GM23248 (cell line): ENCODE data around the gene IL20RA. TPM values are rescaled to one million over a fixed set of nuclear protein-coding genes. Genes with fewer than 3 reads are reported as not detected.

Experiments used
- DNase-seq: peaks from one replicate; pipeline ENCODE4 v3.0.0-alpha.2; 2015
- H2AFZ ChIP-seq: fragments of 200-600 bp; sonication (generic); 2 replicates; pipeline ENCODE4 v1.6.1; 2016; ENCODE audit warnings: antibody characterized with exemption
- H3F3A ChIP-seq: fragments of 200-600 bp; sonication (generic); 2 replicates; pipeline ENCODE4 v1.6.1; 2016; ENCODE audit warnings: mild to moderate bottlenecking, antibody characterized with exemption, mixed run types; ENCODE audit not compliant: insufficient read depth
- H3K27ac ChIP-seq: fragments of 200-600 bp; sonication (generic); 2 replicates; pipeline ENCODE4 v1.5.1; 2016; ENCODE audit warnings: mild to moderate bottlenecking
- H3K27me3 ChIP-seq: fragments of 200-600 bp; sonication (generic); replicated peaks from 2 replicates; pipeline ENCODE4 v1.6.1; 2016; ENCODE audit warnings: mild to moderate bottlenecking; ENCODE audit not compliant: insufficient read depth
- H3K36me3 ChIP-seq: fragments of 200-600 bp; sonication (generic); 2 replicates; pipeline ENCODE4 v1.6.1; 2016; ENCODE audit warnings: low read depth, mild to moderate bottlenecking
- H3K4me1 ChIP-seq: fragments of 200-600 bp; sonication (generic); 2 replicates; pipeline ENCODE4 v1.6.1; 2016; ENCODE audit warnings: mild to moderate bottlenecking; ENCODE audit not compliant: insufficient read depth
- H3K4me2 ChIP-seq: fragments of 200-600 bp; sonication (generic); one replicate; pipeline ENCODE4 v1.6.1; 2016; ENCODE audit warnings: mild to moderate bottlenecking; ENCODE audit not compliant: unreplicated experiment
- H3K4me3 ChIP-seq: fragments of 200-600 bp; sonication (generic); 2 replicates; pipeline ENCODE4 v1.5.1; 2016; ENCODE audit warnings: mild to moderate bottlenecking
- H3K79me2 ChIP-seq: fragments of 200-600 bp; sonication (generic); 2 replicates; pipeline ENCODE4 v1.6.1; 2016; ENCODE audit warnings: mild to moderate bottlenecking; ENCODE audit not compliant: insufficient read depth
- H3K9ac ChIP-seq: fragments of 200-600 bp; sonication (generic); 2 replicates; pipeline ENCODE4 v1.6.1; 2016; ENCODE audit warnings: mild to moderate bottlenecking
- H3K9me2 ChIP-seq: fragments of 200-600 bp; sonication (generic); 2 replicates; pipeline ENCODE4 v1.6.1; 2016; ENCODE audit warnings: mixed run types, mild to moderate bottlenecking, moderate library complexity; ENCODE audit not compliant: insufficient read depth
- H3K9me3 ChIP-seq: fragments of 200-600 bp; sonication (generic); one replicate; pipeline ENCODE4 v1.6.1; 2017; ENCODE audit warnings: low read depth
- H4K20me1 ChIP-seq: fragments of 200-600 bp; sonication (generic); 2 replicates; pipeline ENCODE4 v1.6.0; 2016; ENCODE audit not compliant: insufficient read depth
- EZH2 ChIP-seq: fragments of 200-600 bp; sonication (generic); IDR thresholded peaks from 2 replicates; pipeline ENCODE4 v1.6.1; 2018; ENCODE audit warnings: antibody characterized with exemption, mild to moderate bottlenecking; ENCODE audit not compliant: insufficient read depth, poor library complexity, severe bottlenecking
- EZH2phosphoT487 ChIP-seq: fragments of 200-600 bp; sonication (generic); IDR thresholded peaks from 2 replicates; pipeline ENCODE4 v1.6.1; 2018; ENCODE audit warnings: antibody characterized with exemption, moderate library complexity, mild to moderate bottlenecking, low read depth; ENCODE audit not compliant: insufficient read depth
- WGBS, 2 experiments: methylation state at CpG; one replicate each; pipeline ENCODE4 v1.1.6; 2015 to 2017; ENCODE audit warnings: low lambda C conversion rate in 2 of 2, low coverage in 1 of 2; ENCODE audit errors: missing lambda C conversion rate in 2 of 2; 5-methylcytosine and 5-hydroxymethylcytosine counted together
- in situ Hi-C: fragments of 300-500 bp; cut with MboI; formaldehyde crosslinking; loops from 2 replicates; pipeline ENCODE4 v1.15.0; 2020
- polyA plus RNA-seq: library from polyadenylated mRNA; unstranded; fragments of >200 nt; fragmentation: Nextera tagmentation; extraction: Ambion mirVana; gene quantifications from 2 replicates; pipeline ENCODE4 v1.2.1, GENCODE V29; 2016
- total RNA-seq: library from RNA; depleted of rRNA; stranded (reverse); fragments of >200 nt; shearing (Covaris generic); gene quantifications from 2 replicates; pipeline ENCODE4 v1.2.3, GENCODE V29; 2014; rRNA removed

Gene IL20RA, protein sequence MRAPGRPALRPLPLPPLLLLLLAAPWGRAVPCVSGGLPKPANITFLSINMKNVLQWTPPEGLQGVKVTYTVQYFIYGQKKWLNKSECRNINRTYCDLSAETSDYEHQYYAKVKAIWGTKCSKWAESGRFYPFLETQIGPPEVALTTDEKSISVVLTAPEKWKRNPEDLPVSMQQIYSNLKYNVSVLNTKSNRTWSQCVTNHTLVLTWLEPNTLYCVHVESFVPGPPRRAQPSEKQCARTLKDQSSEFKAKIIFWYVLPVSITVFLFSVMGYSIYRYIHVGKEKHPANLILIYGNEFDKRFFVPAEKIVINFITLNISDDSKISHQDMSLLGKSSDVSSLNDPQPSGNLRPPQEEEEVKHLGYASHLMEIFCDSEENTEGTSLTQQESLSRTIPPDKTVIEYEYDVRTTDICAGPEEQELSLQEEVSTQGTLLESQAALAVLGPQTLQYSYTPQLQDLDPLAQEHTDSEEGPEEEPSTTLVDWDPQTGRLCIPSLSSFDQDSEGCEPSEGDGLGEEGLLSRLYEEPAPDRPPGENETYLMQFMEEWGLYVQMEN
- total RNA-seq (0.13 TPM in 1 of 2 replicates, not detected in the other), polyA plus RNA-seq (not detected in 2 replicates)

DNA sequence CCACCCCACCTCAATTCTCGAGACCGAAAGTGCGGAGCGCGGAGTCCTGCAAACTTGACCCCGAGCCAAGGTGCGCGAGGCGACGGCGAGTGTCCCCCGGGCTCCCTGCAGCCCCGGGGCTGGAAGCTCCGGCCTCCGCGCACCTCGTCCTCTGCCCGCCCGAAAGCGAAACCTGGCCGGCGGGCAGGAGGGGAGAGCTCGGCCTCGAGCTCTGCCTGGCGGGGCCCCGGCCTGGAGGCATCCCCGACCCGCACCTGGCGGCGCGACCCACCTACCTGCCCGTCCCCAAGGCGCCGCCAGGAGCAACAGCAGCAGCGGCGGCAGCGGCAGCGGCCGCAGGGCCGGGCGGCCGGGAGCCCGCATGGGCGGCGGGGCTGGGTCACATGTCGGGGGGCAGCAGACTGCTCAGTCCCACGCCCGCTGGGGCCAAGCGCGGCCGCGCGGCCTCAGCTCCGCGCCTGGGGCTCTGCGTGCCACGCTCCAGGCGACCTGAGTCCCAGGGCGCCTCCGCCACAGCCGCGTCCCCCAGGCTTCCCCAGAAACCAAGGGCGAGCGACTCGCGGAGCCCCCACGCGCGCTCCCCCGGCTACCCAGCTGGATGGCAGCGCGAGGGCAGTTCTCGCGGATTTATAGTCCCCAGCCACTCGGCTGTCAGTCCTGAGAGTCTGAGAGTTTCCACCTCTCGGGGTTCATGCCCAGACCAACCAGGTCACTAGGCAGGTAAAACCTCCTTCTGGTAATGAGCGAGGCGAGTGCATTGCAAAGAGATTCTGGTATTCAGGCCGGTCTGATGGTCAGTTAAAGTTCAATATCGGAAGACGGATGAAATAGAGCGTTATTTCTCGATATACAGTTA lies at the start of gene IL20RA:
Gene IL20RA, minus strand, starts transcription at position 600 of the 856 bp plus-strand sequence. Its CDS starts 237 bp downstream, at position 363.
- Histone ChIP-seq H3K79me2 (no peaks in the 10 kb centered on the region), H3K4me1 (no peaks in the 10 kb centered on the region), H3F3A (no peaks in the 10 kb centered on the region), H3K9me2 (no peaks in the 10 kb centered on the region), H4K20me1 (no peaks in the 10 kb centered on the region), H3K4me2 (peak within 1 kb of the TSS; percentile 84), H3K9me3 (no peaks in the 10 kb centered on the region), H3K27me3 (peaks cover 13% of the 10 kb centered on the region; the same call in 1 of the 2 replicates), H3K4me3 (peak within 1 kb of the TSS; percentile 84), H2AFZ (peak within 1 kb of the TSS; percentile 89), H3K9ac (peak within 1 kb of the TSS; percentile 69), H3K27ac (no peak within 1 kb of the TSS), H3K36me3 (no peaks in the 10 kb centered on the region)
- WGBS, 2 experiments = 37 to 41% methylated on average over 58 to 61 of the region's 83 CpGs
- in situ Hi-C loops = no loop called here
- DNase-seq = peak; percentile 55
- TF ChIP-seq EZH2 (no peak), EZH2phosphoT487 (no peak)

DNA sequence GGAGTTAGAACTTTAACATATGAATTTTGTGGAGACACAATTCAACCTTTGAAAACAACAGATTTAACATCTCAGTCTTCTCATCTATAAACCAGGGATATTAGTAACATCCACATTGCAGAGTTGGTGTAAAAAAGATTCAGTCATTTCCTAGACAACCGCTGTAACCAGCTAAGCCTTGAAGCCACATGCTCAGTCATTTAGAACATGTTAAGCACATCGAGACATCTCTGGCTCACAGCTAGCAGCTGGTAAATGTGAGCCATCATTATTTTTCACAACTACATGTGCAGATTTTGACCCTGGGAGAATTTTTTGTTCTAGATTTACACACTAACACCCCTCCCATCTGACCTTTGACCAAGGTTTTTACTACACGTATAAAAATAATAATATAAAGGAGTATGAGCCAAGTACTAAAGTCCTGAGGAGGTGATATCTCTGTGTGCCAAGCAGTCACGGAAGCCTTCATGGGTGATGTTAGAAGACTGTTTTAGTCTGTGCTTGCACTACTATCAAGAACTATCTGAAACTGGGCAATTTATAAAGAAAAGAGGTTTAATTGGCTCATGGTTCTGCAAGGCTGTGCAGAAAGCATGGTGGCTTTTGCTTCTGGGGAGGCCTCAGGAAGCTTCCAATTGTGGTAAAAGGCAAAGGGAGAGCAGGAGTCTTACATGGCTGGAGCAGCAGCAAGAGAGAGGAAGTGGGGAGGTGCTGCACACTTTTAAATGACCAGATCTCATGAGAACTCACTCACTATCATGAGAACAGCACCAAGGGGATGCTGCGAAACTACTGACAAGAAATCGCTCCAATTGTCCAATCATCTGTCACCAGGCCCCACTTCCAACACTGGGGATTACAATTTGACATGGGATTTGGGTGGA lies 48.7 kb upstream of the IL20RA start:
- in situ Hi-C loops = loop anchor here (10.0 kb wide), 1 partner anchor 221 kb away; no protein-coding TSS in a partner anchor
- 70 to 71% methylated on average over 6 of the region's 6 CpGs for WGBS, 2 experiments
- TF ChIP-seq EZH2phosphoT487 (no peak), EZH2 (no peak)

DNA sequence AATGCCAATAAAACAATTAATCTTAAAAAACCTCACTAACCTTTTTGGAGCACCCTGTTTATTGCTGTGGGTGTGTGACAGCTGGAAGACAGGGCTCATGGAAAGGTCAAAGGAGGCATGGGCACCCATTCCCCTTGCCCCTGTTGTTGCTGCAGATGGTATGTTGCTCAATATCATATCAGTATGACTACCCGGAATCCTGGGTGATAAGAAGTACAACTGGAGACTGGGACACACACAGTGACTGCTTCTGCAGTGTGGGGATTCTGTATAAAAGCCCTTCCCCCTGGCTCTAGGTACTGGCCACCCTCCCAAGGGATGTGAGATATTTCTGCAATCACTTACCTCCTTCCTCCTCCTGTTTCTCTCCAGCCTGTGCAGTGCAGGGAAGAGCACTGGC lies 47.3 kb upstream of the IL20RA start:
- Histone ChIP-seq H4K20me1 (no peaks in the 10 kb centered on the region), H3F3A (no peaks in the 10 kb centered on the region), H3K4me1 (no peaks in the 10 kb centered on the region), H3K4me3 (no peak overlapping the region), H3K27me3 (no peaks in the 10 kb centered on the region; the same call in 1 of the 2 replicates), H3K27ac (no peak overlapping the region), H3K4me2 (no peak overlapping the region), H2AFZ (no peak overlapping the region), H3K9me2 (no peaks in the 10 kb centered on the region), H3K9me3 (no peaks in the 10 kb centered on the region), H3K79me2 (no peaks in the 10 kb centered on the region), H3K9ac (no peak overlapping the region), H3K36me3 (no peaks in the 10 kb centered on the region)
- no peak for DNase-seq
- WGBS, 2 experiments = 74 to 88% methylated on average over 1 of the region's 1 CpG
- no peak for TF ChIP-seq EZH2phosphoT487
- TF ChIP-seq EZH2 = no peak
- in situ Hi-C loops = loop anchor here (10.0 kb wide), 1 partner anchor 223 kb away; no protein-coding TSS in a partner anchor

More for the DNA sequence above, 48.7 kb upstream of the IL20RA start:
- H3K27ac ChIP-seq = no peak overlapping the region
- H3K4me3 ChIP-seq = no peak overlapping the region
- no peak overlapping the region for H2AFZ ChIP-seq
- H3F3A ChIP-seq = no peaks in the 10 kb centered on the region
- H3K36me3 ChIP-seq = no peaks in the 10 kb centered on the region
- H3K9ac ChIP-seq = no peak overlapping the region
- no peaks in the 10 kb centered on the region for H3K79me2 ChIP-seq
- no peaks in the 10 kb centered on the region for H3K4me1 ChIP-seq
- no peaks in the 10 kb centered on the region for H3K9me2 ChIP-seq
- no peak for DNase-seq
- H3K9me3 ChIP-seq = no peaks in the 10 kb centered on the region
- no peaks in the 10 kb centered on the region for H3K27me3 ChIP-seq
- no peak overlapping the region for H3K4me2 ChIP-seq
- no peaks in the 10 kb centered on the region for H4K20me1 ChIP-seq
